ENCODE results near the gene PDIA4.

GRCh38 chr7:149075286-149075685 is 47.0 kb upstream of the PDIA4 start:
- no peak for TF ChIP-seq CTCF (IDR thresholded peaks at IDR 0.05)
- TF ChIP-seq POLR2A (IDR thresholded peaks at IDR 0.05), result no peak
